ENCODE results near the gene CASQ2. TPM values are rescaled to one million over a fixed set of nuclear protein-coding genes. Genes with fewer than 3 reads are reported as not detected.

CASQ2 gene
- total and polyA plus RNA-seq, 8 donors, result 0.32 to 4.8 (median 0.65) TPM

DNA sequence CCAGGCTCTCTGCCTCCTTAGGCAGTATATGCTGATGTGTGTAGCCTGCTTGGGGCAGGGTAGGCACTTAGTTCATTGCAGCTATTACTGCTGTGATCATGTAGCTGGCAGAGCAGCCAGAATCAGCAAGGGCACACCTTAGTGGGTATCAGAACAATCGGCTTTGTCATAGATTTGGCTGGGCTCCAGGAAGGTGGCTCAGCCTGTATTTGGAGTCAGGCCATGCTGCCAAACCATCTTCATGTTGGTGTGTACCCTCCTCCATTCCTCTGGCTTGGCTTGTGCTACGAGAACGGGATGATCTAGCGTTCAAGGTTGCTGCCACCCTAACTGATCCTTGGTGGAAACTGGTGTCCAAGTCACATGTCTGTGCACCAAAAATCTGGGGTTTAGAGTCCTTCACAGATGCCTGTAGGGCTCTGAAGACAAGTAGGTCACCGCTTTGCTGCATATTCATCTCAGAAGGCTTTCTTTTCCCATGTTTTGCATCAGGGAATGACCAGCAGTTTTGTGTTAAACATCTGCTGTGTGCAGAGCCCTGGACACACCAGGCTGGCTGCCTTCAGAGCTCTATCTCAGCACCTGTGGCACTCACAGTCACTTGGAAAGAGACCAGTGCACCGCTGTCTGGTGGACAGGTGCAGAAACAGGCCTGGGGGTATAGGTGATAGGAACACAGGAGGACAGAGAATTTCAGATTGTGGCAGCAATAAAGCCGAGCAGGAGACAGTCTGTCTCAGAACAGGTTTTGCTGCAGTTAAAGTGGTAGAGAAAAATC is 103.0 kb downstream of the CASQ2 start:
- H3K9me3 ChIP-seq, result no peaks in the 10 kb centered on the region
- H3K36me3 ChIP-seq, result peaks cover 0 to 37% of the 10 kb centered on the region in 2 donors
- intact Hi-C loops (cut with DNase I), result no loop called here
- ATAC-seq (no peak), DNase-seq (no peak)
- no peak overlapping the region for H3K4me3 ChIP-seq
- no peak overlapping the region for H3K27ac ChIP-seq
- H3K4me1 ChIP-seq, result no peaks in the 10 kb centered on the region
- TF ChIP-seq, protein P1, sequence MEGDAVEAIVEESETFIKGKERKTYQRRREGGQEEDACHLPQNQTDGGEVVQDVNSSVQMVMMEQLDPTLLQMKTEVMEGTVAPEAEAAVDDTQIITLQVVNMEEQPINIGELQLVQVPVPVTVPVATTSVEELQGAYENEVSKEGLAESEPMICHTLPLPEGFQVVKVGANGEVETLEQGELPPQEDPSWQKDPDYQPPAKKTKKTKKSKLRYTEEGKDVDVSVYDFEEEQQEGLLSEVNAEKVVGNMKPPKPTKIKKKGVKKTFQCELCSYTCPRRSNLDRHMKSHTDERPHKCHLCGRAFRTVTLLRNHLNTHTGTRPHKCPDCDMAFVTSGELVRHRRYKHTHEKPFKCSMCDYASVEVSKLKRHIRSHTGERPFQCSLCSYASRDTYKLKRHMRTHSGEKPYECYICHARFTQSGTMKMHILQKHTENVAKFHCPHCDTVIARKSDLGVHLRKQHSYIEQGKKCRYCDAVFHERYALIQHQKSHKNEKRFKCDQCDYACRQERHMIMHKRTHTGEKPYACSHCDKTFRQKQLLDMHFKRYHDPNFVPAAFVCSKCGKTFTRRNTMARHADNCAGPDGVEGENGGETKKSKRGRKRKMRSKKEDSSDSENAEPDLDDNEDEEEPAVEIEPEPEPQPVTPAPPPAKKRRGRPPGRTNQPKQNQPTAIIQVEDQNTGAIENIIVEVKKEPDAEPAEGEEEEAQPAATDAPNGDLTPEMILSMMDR (IDR thresholded peaks at IDR 0.05), result no peak
- H3K27me3 ChIP-seq, result no peaks in the 10 kb centered on the region

DNA sequence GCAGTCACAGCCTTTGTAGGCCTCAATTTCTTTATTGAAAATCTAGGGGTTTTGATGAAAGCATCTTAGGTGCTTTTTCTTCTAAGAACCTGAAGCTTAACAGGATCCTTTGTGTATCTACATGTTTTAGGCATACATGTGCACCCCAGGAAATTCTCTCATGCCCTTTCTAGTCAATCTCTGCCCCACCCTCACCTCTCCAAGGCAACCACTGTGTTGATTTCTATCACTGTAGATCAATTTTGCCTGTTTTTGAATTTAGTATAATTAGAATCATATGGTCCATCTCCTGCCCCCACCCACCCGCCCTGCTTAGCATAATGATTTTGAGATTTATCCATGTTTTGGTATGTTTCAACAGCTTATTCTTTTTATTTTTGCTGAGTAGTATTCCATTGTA is 107.4 kb downstream of the CASQ2 start:
- intact Hi-C loops (cut with DNase I), result no loop called here
- no peaks in the 10 kb centered on the region for H3K9me3 ChIP-seq
- no peak overlapping the region for H3K27ac ChIP-seq
- ATAC-seq (no peak), DNase-seq (no peak)
- no peaks in the 10 kb centered on the region for H3K27me3 ChIP-seq
- H3K36me3 ChIP-seq, result peaks cover 0 to 27% of the 10 kb centered on the region in 2 donors
- H3K4me1 ChIP-seq, result no peaks in the 10 kb centered on the region
- TF ChIP-seq, protein P1 (IDR thresholded peaks at IDR 0.05), result no peak
- H3K4me3 ChIP-seq, result no peak overlapping the region

DNA sequence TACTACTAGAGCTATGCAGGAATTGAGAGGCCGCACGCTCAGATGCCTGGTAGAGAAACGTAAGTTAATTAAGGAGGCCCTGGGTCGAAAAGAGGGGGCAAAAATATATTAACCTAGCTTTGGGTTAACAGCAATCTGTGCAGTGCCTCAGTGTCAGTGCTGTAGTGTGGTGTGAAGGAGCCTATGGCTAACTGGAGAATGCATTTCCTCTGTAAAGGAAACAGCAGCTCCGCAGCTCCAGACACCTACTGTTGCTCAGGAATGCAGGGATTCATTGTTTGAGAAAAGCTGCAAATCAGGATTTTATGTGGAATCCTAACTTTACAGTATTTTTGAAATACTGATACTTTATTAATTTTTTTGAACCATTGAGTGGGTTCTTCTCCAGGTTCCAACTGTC is 108.4 kb downstream of the CASQ2 start:
- Histone ChIP-seq H3K4me3 (no peak overlapping the region), H3K27me3 (no peaks in the 10 kb centered on the region), H3K27ac (no peak overlapping the region), H3K4me1 (peaks cover 0 to 7% of the 10 kb centered on the region in 2 donors), H3K36me3 (peaks cover 0 to 24% of the 10 kb centered on the region in 2 donors), H3K9me3 (no peaks in the 10 kb centered on the region)
- intact Hi-C loops (cut with DNase I), result no loop called here
- no peak for DNase-seq
- no peak for ATAC-seq
- TF ChIP-seq, protein P1 (IDR thresholded peaks at IDR 0.05), result no peak

DNA sequence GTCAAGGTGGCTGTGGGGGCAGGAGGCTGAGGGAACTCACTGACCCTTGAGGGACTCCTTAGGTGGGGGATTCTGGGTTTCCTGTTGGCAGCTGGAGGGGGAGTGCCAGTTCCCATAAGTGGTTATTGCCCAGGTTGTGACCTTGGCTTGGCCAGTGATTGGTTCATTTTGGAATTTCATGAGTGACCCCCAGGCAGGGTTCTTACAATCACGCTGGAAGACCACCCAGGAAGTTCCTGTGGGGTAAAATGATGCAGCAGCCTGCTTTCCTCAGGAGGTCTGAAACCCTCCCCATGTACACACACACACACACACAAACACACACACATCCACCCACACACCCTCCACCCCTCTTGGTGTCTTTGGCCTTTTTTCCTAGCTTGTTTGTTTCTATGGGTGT is 109.9 kb downstream of the CASQ2 start:
- TF ChIP-seq, protein P1 (IDR thresholded peaks at IDR 0.05), result no peak
- Histone ChIP-seq H3K4me3 (no peak overlapping the region), H3K27ac (no peak overlapping the region), H3K4me1 (peaks cover 0 to 14% of the 10 kb centered on the region in 2 donors), H3K27me3 (no peaks in the 10 kb centered on the region), H3K9me3 (no peaks in the 10 kb centered on the region), H3K36me3 (peaks cover 0 to 13% of the 10 kb centered on the region in 2 donors)
- DNase-seq, result no peak
- no peak for ATAC-seq
- intact Hi-C loops (cut with DNase I), result no loop called here

DNA sequence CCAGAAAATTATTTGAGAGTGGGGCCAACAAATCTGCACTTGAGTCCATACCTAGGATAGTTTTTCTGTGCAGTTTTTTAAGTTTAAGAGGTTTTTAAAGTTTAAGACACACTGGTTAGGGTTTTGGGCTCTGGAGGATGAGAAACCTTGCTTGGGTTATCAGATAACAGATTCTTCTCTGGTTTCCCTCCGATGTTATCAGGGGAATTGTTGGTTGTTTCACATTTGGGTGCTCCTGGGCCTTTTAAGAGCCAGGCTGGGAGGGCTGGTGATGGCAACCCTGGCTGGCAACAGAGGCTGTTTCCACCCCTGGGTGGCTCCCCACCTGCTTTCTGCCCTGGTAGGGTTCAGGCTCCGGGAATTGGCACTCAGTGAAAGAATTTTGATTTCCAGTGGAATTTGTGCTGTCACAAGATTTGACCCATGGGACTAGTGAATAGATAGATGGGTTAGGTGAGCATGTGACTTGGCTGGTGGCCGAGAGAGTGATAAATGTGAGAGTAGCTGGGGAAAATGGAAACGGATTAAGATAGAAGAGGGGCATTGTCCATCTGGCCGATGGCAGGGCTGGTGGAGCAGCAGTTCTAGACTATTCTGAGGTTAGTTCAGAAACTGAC is 111.9 kb downstream of the CASQ2 start:
- Histone ChIP-seq H3K27ac (no peak overlapping the region), H3K4me1 (peaks cover 0 to 14% of the 10 kb centered on the region in 2 donors), H3K4me3 (no peak overlapping the region), H3K9me3 (no peaks in the 10 kb centered on the region), H3K27me3 (no peaks in the 10 kb centered on the region), H3K36me3 (peaks cover 0 to 14% of the 10 kb centered on the region in 2 donors)
- DNase-seq (no peak), ATAC-seq (no peak)
- intact Hi-C loops (cut with DNase I), result no loop called here
- TF ChIP-seq, protein P1 (IDR thresholded peaks at IDR 0.05), result no peak
